B cell (primary cell): ENCODE results near the gene EYS. TPM values are rescaled to one million over a fixed set of nuclear protein-coding genes. Genes with fewer than 3 reads are reported as not detected.

Source experiments
- ATAC-seq: fragments of 200-7000 bp; cut with Tn5 transposase; one replicate; pipeline ENCODE4 v1.10.0; 2021; ENCODE audit warnings: low read depth, mild to moderate bottlenecking, moderate number of reproducible peaks, moderate library complexity
- CTCF ChIA-PET: fragments of 350-600 bp; sonication (Branson Sonifier 250); formaldehyde crosslinking; loops from one replicate; lab custom pipeline; 2021; ENCODE audit warnings: antibody characterized with exemption, inconsistent platforms; lab: Charles Lee
- POLR2A ChIA-PET: fragments of 350-600 bp; sonication (Branson Sonifier 250); formaldehyde crosslinking; loops from one replicate; lab custom pipeline; 2021; ENCODE audit warnings: antibody characterized with exemption; lab: Charles Lee
- DNase-seq: peaks from one replicate; pipeline ENCODE4 v3.0.0; 2013
- H2AFZ ChIP-seq: 2 replicates; pipeline ENCODE4 v1.6.1; 2012; ENCODE audit warnings: mild to moderate bottlenecking, low read depth, low read length; ENCODE audit not compliant: insufficient read depth, poor library complexity, severe bottlenecking
- H3K27ac ChIP-seq, 2 donors: 1 replicate in 1 of 2; 2 replicates in 1 of 2; pipeline ENCODE4 v1.5.1; 2012 to 2013; ENCODE audit warnings: low read length in 2 of 2, mild to moderate bottlenecking in 2 of 2, moderate library complexity in 1 of 2
- H3K27me3 ChIP-seq, 4 experiments: fragments of 200-600 bp in 1 of 4; sonication (generic) in 1 of 4; replicated peaks in 1 of 4; 1 replicate in 2 of 4; 2 replicates in 2 of 4; pipeline versions ENCODE4 v1.6.1 to v1.7.0; 2013 to 2016; ENCODE audit warnings: low read length in 3 of 4, mild to moderate bottlenecking in 2 of 4, mixed read lengths in 1 of 4, moderate library complexity in 1 of 4; ENCODE audit not compliant: insufficient read depth in 4 of 4, control insufficient read depth in 3 of 4; ENCODE audit errors: control extremely low read depth in 1 of 4
- H3K36me3 ChIP-seq, 2 experiments: replicated peaks in 1 of 2; 1 replicate in 1 of 2; 2 replicates in 1 of 2; pipeline versions ENCODE4 v1.6.1 to v1.7.1; 2013; ENCODE audit warnings: low read length in 1 of 2; ENCODE audit not compliant: insufficient read depth in 2 of 2, control insufficient read depth in 1 of 2; ENCODE audit errors: control extremely low read depth in 1 of 2, extremely low read depth in 1 of 2
- H3K4me1 ChIP-seq, 2 donors: fragments of 200-600 bp in 1 of 2; sonication (generic) in 1 of 2; 1 replicate in 1 of 2; 2 replicates in 1 of 2; pipeline versions ENCODE4 v1.5.1 to v1.6.1; 2013 to 2017; ENCODE audit warnings: low read length in 2 of 2; ENCODE audit not compliant: control insufficient read depth in 2 of 2, insufficient read depth in 2 of 2
- H3K4me2 ChIP-seq: replicated peaks from 2 replicates; pipeline ENCODE3; 2012; ENCODE audit warnings: mild to moderate bottlenecking, low read depth, low read length; ENCODE audit not compliant: poor library complexity, severe bottlenecking
- H3K4me3 ChIP-seq, 5 experiments: fragments of 200-600 bp in 1 of 5; sonication (generic) in 1 of 5; 1 replicate in 3 of 5; 2 replicates in 2 of 5; pipeline versions ENCODE4 v1.5.1 to v1.7.0; 2011 to 2016; ENCODE audit warnings: low read length in 4 of 5, mild to moderate bottlenecking in 4 of 5, low read depth in 2 of 5, control low read depth in 1 of 5, moderate library complexity in 1 of 5; ENCODE audit not compliant: insufficient read depth in 1 of 5; ENCODE audit errors: control extremely low read depth in 1 of 5, extremely low read depth in 1 of 5
- H3K79me2 ChIP-seq: fragments of 200-600 bp; sonication (generic); one replicate; pipeline ENCODE4 v1.6.0; 2016; ENCODE audit warnings: low read length; ENCODE audit not compliant: control insufficient read depth, insufficient read depth
- H3K9ac ChIP-seq: fragments of 200-600 bp; sonication (generic); 2 replicates; pipeline ENCODE4 v1.6.1; 2017; ENCODE audit warnings: mild to moderate bottlenecking, low read length, moderate library complexity
- H3K9me3 ChIP-seq, 3 donors: one replicate each; pipeline versions ENCODE4 v1.6.1 to v1.7.1; 2013; ENCODE audit warnings: low read length in 2 of 3; ENCODE audit not compliant: control insufficient read depth in 2 of 3, insufficient read depth in 1 of 3; ENCODE audit errors: control extremely low read depth in 1 of 3
- H4K20me1 ChIP-seq: 2 replicates; pipeline ENCODE4 v1.6.0; 2012; ENCODE audit warnings: mild to moderate bottlenecking, low read length; ENCODE audit not compliant: insufficient read depth, control insufficient read depth, poor library complexity, severe bottlenecking
- H3K27ac Mint-ChIP-seq: one replicate; pipeline ENCODE4 v1.8.0; 2021; ENCODE audit warnings: mixed read lengths
- H3K27me3 Mint-ChIP-seq: one replicate; pipeline ENCODE4 v1.8.0; 2021; ENCODE audit warnings: mixed read lengths
- H3K4me1 Mint-ChIP-seq: one replicate; pipeline ENCODE4 v1.8.0; 2021; ENCODE audit warnings: mixed read lengths
- H3K4me3 Mint-ChIP-seq: one replicate; pipeline ENCODE4 v1.8.0; 2021; ENCODE audit warnings: mixed read lengths
- H3K9me3 Mint-ChIP-seq: one replicate; pipeline ENCODE4 v1.8.0; 2022; ENCODE audit warnings: mixed read lengths; ENCODE audit not compliant: insufficient read depth
- EZH2 ChIP-seq: IDR thresholded peaks from 2 replicates; pipeline ENCODE4 v1.6.1; 2012; ENCODE audit warnings: borderline replicate concordance, low read depth, mild to moderate bottlenecking, moderate library complexity, low read length; ENCODE audit not compliant: insufficient read depth, poor library complexity, severe bottlenecking
- WGBS: methylation state at CpG from one replicate; pipeline ENCODE4 v1.1.5; 2013; ENCODE audit warnings: missing lambda C conversion rate; ENCODE audit not compliant: insufficient coverage; 5-methylcytosine and 5-hydroxymethylcytosine counted together
- intact Hi-C: fragments of 100-400 bp; cut with micrococcal nuclease; formaldehyde crosslinking; loops from one replicate; pipeline ENCODE4 v1.10.0; 2022
- polyA plus RNA-seq: library from polyadenylated mRNA; depleted of rRNA; stranded (reverse); fragments of >200 nt; gene quantifications from 2 replicates; pipeline ENCODE4 v1.2.3, GENCODE V29; 2012
- total RNA-seq, 2 donors: library from RNA; stranded (reverse); fragments of 120-200 nt in 1 of 2; gene quantifications; 1 replicate in 1 of 2; 2 replicates in 1 of 2; pipeline versions ENCODE4 v1.2.3 to v1.2.4, GENCODE V29; 2013 to 2022
- TF ChIP-seq, protein P1 (sequence below): fragments of 200-600 bp; IDR thresholded peaks from one replicate; pipeline ENCODE4 v1.8.0; 2022; ENCODE audit warnings: antibody characterized with exemption, mild to moderate bottlenecking

Gene EYS
- total and polyA plus RNA-seq, 2 donors (not counting 1 experiment from before 2014, with no cell fraction given) = not detected

DNA sequence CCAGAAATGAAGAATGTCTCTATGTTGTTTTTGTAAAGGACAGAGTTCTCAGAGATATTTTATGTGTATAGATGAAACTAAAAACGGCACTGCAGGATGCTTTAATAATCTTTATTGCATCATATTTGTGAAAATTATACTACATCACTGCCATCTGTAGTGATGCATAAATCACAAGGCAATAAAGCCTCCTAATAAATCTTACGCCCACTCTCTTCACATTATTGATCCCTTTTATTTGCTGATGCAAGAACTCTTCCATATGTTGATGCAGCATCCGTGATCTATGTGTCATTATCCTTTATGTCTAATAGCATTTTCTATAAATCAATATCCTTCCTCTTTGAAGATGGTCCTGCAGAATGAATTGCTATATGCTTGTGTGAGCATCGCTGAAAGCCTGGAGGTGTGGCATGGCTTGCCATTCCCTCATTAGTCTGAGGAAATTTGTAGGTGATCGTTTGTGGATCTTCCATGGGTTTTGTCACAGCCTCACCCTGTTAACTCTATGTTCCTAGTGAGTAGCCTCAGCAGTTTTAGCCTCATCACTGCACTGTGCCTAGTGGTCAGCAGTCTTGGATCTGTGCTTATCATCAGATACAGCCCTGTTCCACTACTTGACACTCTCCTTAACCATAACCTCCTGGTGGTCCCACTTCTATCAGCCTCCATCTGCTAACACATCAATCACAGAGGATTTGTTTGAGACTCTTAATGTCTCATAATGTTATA, 983.5 kb downstream of the EYS start:
- Mint-ChIP-seq H3K27ac (no peak overlapping the region), H3K9me3 (peaks cover 3% of the 10 kb centered on the region), H3K4me3 (no peak overlapping the region), H3K4me1 (no peaks in the 10 kb centered on the region), H3K27me3 (no peaks in the 10 kb centered on the region)
- ATAC-seq = no peak
- Histone ChIP-seq H3K4me3 (no peak overlapping the region), H3K9ac (no peak overlapping the region), H3K9me3 (peaks cover 0 to 3% (median 0%) of the 10 kb centered on the region in 3 donors), H2AFZ (no peak overlapping the region), H3K4me1 (no peaks in the 10 kb centered on the region), H3K27me3 (no peaks in the 10 kb centered on the region), H3K27ac (no peak overlapping the region), H4K20me1 (no peaks in the 10 kb centered on the region), H3K79me2 (no peaks in the 10 kb centered on the region), H3K36me3 (no peaks in the 10 kb centered on the region), H3K4me2 (no peak overlapping the region)
- TF ChIP-seq, protein P1, sequence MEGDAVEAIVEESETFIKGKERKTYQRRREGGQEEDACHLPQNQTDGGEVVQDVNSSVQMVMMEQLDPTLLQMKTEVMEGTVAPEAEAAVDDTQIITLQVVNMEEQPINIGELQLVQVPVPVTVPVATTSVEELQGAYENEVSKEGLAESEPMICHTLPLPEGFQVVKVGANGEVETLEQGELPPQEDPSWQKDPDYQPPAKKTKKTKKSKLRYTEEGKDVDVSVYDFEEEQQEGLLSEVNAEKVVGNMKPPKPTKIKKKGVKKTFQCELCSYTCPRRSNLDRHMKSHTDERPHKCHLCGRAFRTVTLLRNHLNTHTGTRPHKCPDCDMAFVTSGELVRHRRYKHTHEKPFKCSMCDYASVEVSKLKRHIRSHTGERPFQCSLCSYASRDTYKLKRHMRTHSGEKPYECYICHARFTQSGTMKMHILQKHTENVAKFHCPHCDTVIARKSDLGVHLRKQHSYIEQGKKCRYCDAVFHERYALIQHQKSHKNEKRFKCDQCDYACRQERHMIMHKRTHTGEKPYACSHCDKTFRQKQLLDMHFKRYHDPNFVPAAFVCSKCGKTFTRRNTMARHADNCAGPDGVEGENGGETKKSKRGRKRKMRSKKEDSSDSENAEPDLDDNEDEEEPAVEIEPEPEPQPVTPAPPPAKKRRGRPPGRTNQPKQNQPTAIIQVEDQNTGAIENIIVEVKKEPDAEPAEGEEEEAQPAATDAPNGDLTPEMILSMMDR = no peak
- TF ChIP-seq EZH2 = no peak
- ChIA-PET CTCF (no interaction called here), POLR2A (no interaction called here)
- intact Hi-C loops = no loop called here
- no peak for DNase-seq
- WGBS = 100% methylated on average over 3 of the region's 5 CpGs

DNA sequence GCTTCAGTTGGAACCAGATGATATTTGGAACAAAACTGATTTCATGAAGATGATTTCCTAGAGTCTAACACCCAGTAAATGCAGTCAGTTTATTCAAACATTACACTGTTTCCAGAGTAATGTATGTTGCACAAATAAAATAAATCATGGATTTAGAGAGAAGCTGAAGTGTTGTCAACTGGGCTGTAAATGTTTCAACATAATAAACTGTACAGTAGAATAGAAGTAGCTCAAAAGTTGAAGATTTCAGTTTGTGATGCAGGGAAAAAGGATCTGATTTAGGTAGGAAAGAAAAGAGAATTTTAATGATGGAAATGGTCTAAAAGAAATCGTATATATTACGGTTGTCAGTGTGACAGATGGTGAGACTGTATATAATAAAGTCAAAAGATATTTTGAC, 985.2 kb downstream of the EYS start:
- Histone ChIP-seq H3K4me1 (no peaks in the 10 kb centered on the region), H3K4me2 (no peak overlapping the region), H3K27me3 (no peaks in the 10 kb centered on the region), H2AFZ (no peak overlapping the region), H4K20me1 (no peaks in the 10 kb centered on the region), H3K79me2 (no peaks in the 10 kb centered on the region), H3K9ac (no peak overlapping the region), H3K36me3 (no peaks in the 10 kb centered on the region), H3K9me3 (no peaks in the 10 kb centered on the region), H3K27ac (no peak overlapping the region), H3K4me3 (no peak overlapping the region)
- Mint-ChIP-seq H3K9me3 (peaks cover 3% of the 10 kb centered on the region), H3K27ac (no peak overlapping the region), H3K4me3 (no peak overlapping the region), H3K4me1 (no peaks in the 10 kb centered on the region), H3K27me3 (no peaks in the 10 kb centered on the region)
- no peak for TF ChIP-seq EZH2
- TF ChIP-seq, protein P1 = no peak
- ChIA-PET CTCF (interaction anchor here (0.6 kb wide), 1 partner anchor 88 kb away, joined by 4 read pairs; no protein-coding TSS in a partner anchor), POLR2A (no interaction called here)
- no peak for DNase-seq
- intact Hi-C loops = no loop called here
- WGBS = no CpG with 5 or more reads among the region's 2 CpGs
- ATAC-seq = no peak
